Chondrocyte (in vitro differentiated cells): ENCODE measurements around the gene ENTREP3. TPM values are rescaled to one million over a fixed set of nuclear protein-coding genes. Genes with fewer than 3 reads are reported as not detected.

Experiments used
- DNase-seq: peaks from one replicate; pipeline ENCODE4 v3.0.0; 2021; ENCODE audit warnings: mixed read lengths, low spot score
- H3K27ac Mint-ChIP-seq: one replicate; pipeline ENCODE4 v1.8.0; 2021; ENCODE audit warnings: mild to moderate bottlenecking, moderate library complexity, mixed read lengths; ENCODE audit not compliant: unreplicated experiment
- H3K27me3 Mint-ChIP-seq: 2 replicates; pipeline ENCODE4 v1.8.0; 2021; ENCODE audit warnings: low read depth, mixed read lengths
- H3K36me3 Mint-ChIP-seq: 2 replicates; pipeline ENCODE4 v1.8.0; 2021; ENCODE audit warnings: low read depth, mixed read lengths
- H3K4me1 Mint-ChIP-seq: 2 replicates; pipeline ENCODE4 v1.8.0; 2021; ENCODE audit warnings: low read depth, mild to moderate bottlenecking, mixed read lengths
- H3K4me3 Mint-ChIP-seq: one replicate; pipeline ENCODE4 v1.8.0; 2021; ENCODE audit warnings: mild to moderate bottlenecking, moderate library complexity, mixed read lengths; ENCODE audit not compliant: unreplicated experiment
- H3K9me3 Mint-ChIP-seq: 2 replicates; pipeline ENCODE4 v1.8.0; 2021; ENCODE audit warnings: low read depth, mixed read lengths
- total RNA-seq: library from RNA; stranded (reverse); gene quantifications from 3 replicates; pipeline ENCODE4 v1.2.1, GENCODE V29; 2021
- TF ChIP-seq, protein P1 (sequence below): fragments of 200-600 bp; sonication (generic); IDR thresholded peaks from 2 replicates; pipeline ENCODE4 v1.5.0; 2021; ENCODE audit warnings: antibody characterized with exemption, mild to moderate bottlenecking, moderate library complexity

Gene ENTREP3
- total RNA-seq, 1 donor from 2014 or later: 42.8 TPM

DNA sequence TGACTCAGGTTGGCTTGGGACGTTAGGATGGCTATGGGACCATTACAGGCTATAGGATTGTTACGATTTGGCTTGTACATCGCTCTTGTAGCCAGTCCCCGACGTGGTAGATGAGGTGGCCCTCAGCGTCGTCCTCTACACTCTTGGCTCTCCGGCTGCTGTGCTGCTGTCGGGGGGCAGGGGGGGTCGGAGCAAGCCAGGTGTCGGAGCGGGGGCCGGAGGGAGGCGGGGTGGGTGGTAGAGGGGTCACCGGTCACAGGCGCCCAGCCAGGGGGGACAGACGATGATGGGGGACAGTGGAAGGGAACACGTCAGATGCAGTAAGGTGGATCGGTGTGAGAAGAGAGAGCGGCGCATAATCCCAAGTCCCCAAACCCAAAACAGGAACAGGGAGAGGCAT is 13.3 kb upstream of the ENTREP3 start:
- Mint-ChIP-seq H3K36me3 (peaks cover 35% of the 10 kb centered on the region), H3K27ac (no peak overlapping the region), H3K27me3 (no peaks in the 10 kb centered on the region), H3K4me1 (peaks cover 23% of the 10 kb centered on the region), H3K9me3 (no peaks in the 10 kb centered on the region), H3K4me3 (no peak overlapping the region)
- no peak for DNase-seq
- TF ChIP-seq, protein P1, sequence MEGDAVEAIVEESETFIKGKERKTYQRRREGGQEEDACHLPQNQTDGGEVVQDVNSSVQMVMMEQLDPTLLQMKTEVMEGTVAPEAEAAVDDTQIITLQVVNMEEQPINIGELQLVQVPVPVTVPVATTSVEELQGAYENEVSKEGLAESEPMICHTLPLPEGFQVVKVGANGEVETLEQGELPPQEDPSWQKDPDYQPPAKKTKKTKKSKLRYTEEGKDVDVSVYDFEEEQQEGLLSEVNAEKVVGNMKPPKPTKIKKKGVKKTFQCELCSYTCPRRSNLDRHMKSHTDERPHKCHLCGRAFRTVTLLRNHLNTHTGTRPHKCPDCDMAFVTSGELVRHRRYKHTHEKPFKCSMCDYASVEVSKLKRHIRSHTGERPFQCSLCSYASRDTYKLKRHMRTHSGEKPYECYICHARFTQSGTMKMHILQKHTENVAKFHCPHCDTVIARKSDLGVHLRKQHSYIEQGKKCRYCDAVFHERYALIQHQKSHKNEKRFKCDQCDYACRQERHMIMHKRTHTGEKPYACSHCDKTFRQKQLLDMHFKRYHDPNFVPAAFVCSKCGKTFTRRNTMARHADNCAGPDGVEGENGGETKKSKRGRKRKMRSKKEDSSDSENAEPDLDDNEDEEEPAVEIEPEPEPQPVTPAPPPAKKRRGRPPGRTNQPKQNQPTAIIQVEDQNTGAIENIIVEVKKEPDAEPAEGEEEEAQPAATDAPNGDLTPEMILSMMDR: no peak

- no peak for DNase-seq
- peaks cover 21% of the 10 kb centered on the region for H3K4me1 Mint-ChIP-seq
- H3K27ac Mint-ChIP-seq: peak overlapping the region; percentile 53
- H3K27me3 Mint-ChIP-seq: no peaks in the 10 kb centered on the region
- H3K36me3 Mint-ChIP-seq: peaks cover 37% of the 10 kb centered on the region
- no peak overlapping the region for H3K4me3 Mint-ChIP-seq
- H3K9me3 Mint-ChIP-seq: no peaks in the 10 kb centered on the region
- TF ChIP-seq, protein P1: no peak
Measured at GRCh38 chr1:155267373-155267772, 12.1 kb upstream of the ENTREP3 start.

- Mint-ChIP-seq H3K27me3 (no peaks in the 10 kb centered on the region), H3K4me1 (peaks cover 19% of the 10 kb centered on the region), H3K36me3 (peaks cover 37% of the 10 kb centered on the region), H3K9me3 (no peaks in the 10 kb centered on the region), H3K4me3 (no peak overlapping the region), H3K27ac (peak overlapping the region; percentile 6)
- DNase-seq: no peak
- TF ChIP-seq, protein P1: no peak
Measured at GRCh38 chr1:155266553-155266952, 11.3 kb upstream of the ENTREP3 start.

GRCh38 chr1:155263067-155263466 is 7.8 kb upstream of the ENTREP3 start:
- H3K36me3 Mint-ChIP-seq: peaks cover 31% of the 10 kb centered on the region
- TF ChIP-seq, protein P1: no peak
- H3K9me3 Mint-ChIP-seq: no peaks in the 10 kb centered on the region
- no peak for DNase-seq
- H3K27me3 Mint-ChIP-seq: no peaks in the 10 kb centered on the region
- H3K4me1 Mint-ChIP-seq: peaks cover 28% of the 10 kb centered on the region
- no peak overlapping the region for H3K4me3 Mint-ChIP-seq
- H3K27ac Mint-ChIP-seq: peak overlapping the region; percentile 98

GRCh38 chr1:155261852-155262673 is 6.8 kb upstream of the ENTREP3 start, which contains the start of gene SCAMP3:
Gene SCAMP3, minus strand, starts transcription at chr1:155262360. Its CDS starts 209 bp downstream, at chr1:155262151.
- Mint-ChIP-seq H3K36me3 (peaks cover 27% of the 10 kb centered on the region), H3K4me1 (peaks cover 23% of the 10 kb centered on the region)
- peak; percentile 95 for DNase-seq

More at GRCh38 chr1:155261852-155262673, 6.8 kb upstream of the ENTREP3 start, which contains the start of gene SCAMP3:
- H3K27ac Mint-ChIP-seq: peak within 1 kb of the TSS; percentile 98
- H3K27me3 Mint-ChIP-seq: no peaks in the 10 kb centered on the region
- no peaks in the 10 kb centered on the region for H3K9me3 Mint-ChIP-seq
- TF ChIP-seq, protein P1: peak; percentile 14
- peak within 1 kb of the TSS; percentile 94 for H3K4me3 Mint-ChIP-seq
